ENCODE results near the gene EBF3. TPM values are rescaled to one million over a fixed set of nuclear protein-coding genes. Genes with fewer than 3 reads are reported as not detected.

EBF3 gene
- total RNA-seq, 2 experiments from 2014 or later: not detected

DNA sequence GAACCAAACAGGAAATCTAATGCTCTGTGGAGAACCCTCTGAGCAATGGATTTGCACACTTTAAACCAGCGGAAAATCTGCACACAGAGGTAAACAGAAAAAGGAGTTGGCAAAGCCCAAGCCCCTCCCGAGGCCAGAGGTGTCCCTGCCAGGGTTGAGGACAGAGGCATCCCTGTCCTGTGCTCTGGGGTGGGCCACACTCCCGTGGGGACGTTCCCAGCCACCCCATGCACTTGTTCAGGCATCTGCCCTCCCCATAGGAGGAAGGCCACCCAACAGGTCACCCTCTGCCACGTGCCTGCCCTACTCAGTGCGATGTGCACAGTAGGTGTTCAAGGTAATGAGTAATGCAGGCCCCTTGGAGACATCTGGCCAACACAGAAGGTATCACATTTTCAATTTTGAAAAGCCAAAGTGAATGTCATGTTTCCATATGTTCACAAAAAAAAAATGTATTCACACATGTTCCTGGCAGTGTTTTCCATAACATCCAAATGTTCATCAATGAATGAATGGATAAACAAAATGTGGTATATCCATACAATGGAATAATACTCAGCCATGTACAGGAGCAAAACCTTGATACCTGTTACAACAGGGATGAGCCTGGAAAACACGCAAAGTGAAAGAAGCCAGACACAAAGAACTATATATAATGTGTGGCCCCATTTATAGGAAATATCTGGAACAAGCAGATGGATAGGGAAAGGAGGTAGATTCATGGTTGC lies 108.1 kb downstream of the EBF3 start:
- Mint-ChIP-seq H3K27me3 (peaks cover 11% of the 10 kb centered on the region), H3K4me3 (no peak overlapping the region), H3K9me3 (no peaks in the 10 kb centered on the region), H3K4me1 (ENCODE audit: low read depth) (no peaks in the 10 kb centered on the region), H3K27ac (no peak overlapping the region), H3K36me3 (ENCODE audit: low read depth) (no peaks in the 10 kb centered on the region)
- ChIA-PET CTCF (no interaction called here), POLR2A (no interaction called here)
- TF ChIP-seq CTCF (IDR thresholded peaks at IDR 0.05): no peak
- no peaks in the 10 kb centered on the region for H3K36me3 ChIP-seq (ENCODE audit: insufficient read depth, low read length)
- intact Hi-C loops (cut with DNase I, micrococcal nuclease): no loop called here
- no peak overlapping the region for H3K27ac ChIP-seq (ENCODE audit: low read depth in 1 of 2, low read length in 2 of 2)
- H3K4me1 ChIP-seq (ENCODE audit: insufficient read depth, low read length): no peaks in the 10 kb centered on the region
- peaks cover 0 to 2% of the 10 kb centered on the region in 2 experiments for H3K27me3 ChIP-seq (ENCODE audit: control insufficient read depth in 1 of 2, insufficient read depth in 2 of 2, low read length in 2 of 2)
- no peak for ATAC-seq (ENCODE audit: poor library complexity)
- no peak for DNase-seq
- H3K4me3 ChIP-seq (ENCODE audit: low read length): no peak overlapping the region
- peaks cover 0 to 10% of the 10 kb centered on the region in 2 experiments for H3K9me3 ChIP-seq (ENCODE audit: control insufficient read depth in 1 of 2, insufficient read depth in 1 of 2, low read length in 2 of 2)

- no peak overlapping the region for H3K27ac Mint-ChIP-seq
- intact Hi-C loops (cut with DNase I, micrococcal nuclease): no loop called here
- peaks cover 13% of the 10 kb centered on the region for H3K27me3 Mint-ChIP-seq
- no peaks in the 10 kb centered on the region for H3K36me3 Mint-ChIP-seq (ENCODE audit: low read depth)
- no peaks in the 10 kb centered on the region for H3K4me1 Mint-ChIP-seq (ENCODE audit: low read depth)
- H3K27me3 ChIP-seq (ENCODE audit: control insufficient read depth in 1 of 2, insufficient read depth in 2 of 2, low read length in 2 of 2): peaks cover 0 to 2% of the 10 kb centered on the region in 2 experiments
- DNase-seq (no peak), ATAC-seq (ENCODE audit: poor library complexity) (no peak)
- peaks cover 0 to 10% of the 10 kb centered on the region in 2 experiments for H3K9me3 ChIP-seq (ENCODE audit: control insufficient read depth in 1 of 2, insufficient read depth in 1 of 2, low read length in 2 of 2)
- no peak overlapping the region for H3K4me3 Mint-ChIP-seq
- ChIA-PET CTCF (no interaction called here), POLR2A (no interaction called here)
- no peaks in the 10 kb centered on the region for H3K4me1 ChIP-seq (ENCODE audit: insufficient read depth, low read length)
- no peak overlapping the region for H3K27ac ChIP-seq (ENCODE audit: low read depth in 1 of 2, low read length in 2 of 2)
- TF ChIP-seq CTCF (IDR thresholded peaks at IDR 0.05): no peak
- no peaks in the 10 kb centered on the region for H3K36me3 ChIP-seq (ENCODE audit: insufficient read depth, low read length)
- no peak overlapping the region for H3K4me3 ChIP-seq (ENCODE audit: low read length)
- H3K9me3 Mint-ChIP-seq: no peaks in the 10 kb centered on the region
Observed at GRCh38 chr10:129854796-129855705, 109.0 kb downstream of the EBF3 start.

DNA sequence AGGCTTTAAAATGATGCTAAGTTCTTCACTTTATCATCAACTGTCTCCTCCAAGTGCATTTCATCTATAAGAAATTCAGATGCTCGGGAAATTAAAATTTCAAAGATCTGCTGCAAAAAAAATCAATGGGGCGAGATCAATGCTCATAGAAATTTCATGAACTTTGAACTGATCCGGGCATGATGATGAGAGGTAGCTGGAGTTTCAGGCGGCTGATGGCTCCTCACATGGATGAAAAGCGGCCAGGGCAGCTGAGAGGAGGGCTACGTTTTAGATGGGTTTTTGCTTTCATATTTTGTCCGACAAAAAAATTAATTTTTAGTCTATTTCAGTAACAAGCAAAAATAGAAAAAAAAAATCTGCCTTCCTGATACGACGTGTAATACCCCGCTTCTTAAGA lies 109.9 kb downstream of the EBF3 start:
- CTCF ChIA-PET: no interaction called here
- ATAC-seq (ENCODE audit: poor library complexity) (no peak), DNase-seq (no peak)
- H3K4me1 Mint-ChIP-seq (ENCODE audit: low read depth): no peaks in the 10 kb centered on the region
- POLR2A ChIA-PET: no interaction called here
- H3K27me3 Mint-ChIP-seq: peaks cover 13% of the 10 kb centered on the region
- H3K4me3 ChIP-seq (ENCODE audit: low read length): no peak overlapping the region
- intact Hi-C loops (cut with DNase I, micrococcal nuclease): no loop called here
- H3K36me3 ChIP-seq (ENCODE audit: insufficient read depth, low read length): no peaks in the 10 kb centered on the region
- H3K4me3 Mint-ChIP-seq: no peak overlapping the region
- H3K27ac Mint-ChIP-seq: no peak overlapping the region
- H3K27ac ChIP-seq (ENCODE audit: low read depth in 1 of 2, low read length in 2 of 2): no peak overlapping the region
- no peaks in the 10 kb centered on the region for H3K4me1 ChIP-seq (ENCODE audit: insufficient read depth, low read length)
- H3K27me3 ChIP-seq (ENCODE audit: control insufficient read depth in 1 of 2, insufficient read depth in 2 of 2, low read length in 2 of 2): peaks cover 0 to 2% of the 10 kb centered on the region in 2 experiments
- no peak for TF ChIP-seq CTCF (IDR thresholded peaks at IDR 0.05)
- H3K9me3 ChIP-seq (ENCODE audit: control insufficient read depth in 1 of 2, insufficient read depth in 1 of 2, low read length in 2 of 2): peaks cover 0 to 10% of the 10 kb centered on the region in 2 experiments
- H3K36me3 Mint-ChIP-seq (ENCODE audit: low read depth): no peaks in the 10 kb centered on the region
- no peaks in the 10 kb centered on the region for H3K9me3 Mint-ChIP-seq
